Upper lobe of right lung (tissue), 1 donor: ENCODE data around the gene CLTA. TPM values are rescaled to one million over a fixed set of nuclear protein-coding genes. Genes with fewer than 3 reads are reported as not detected.
"Not testable (repeated sequence)": the region's sequence is repeated elsewhere in the genome, so short reads cannot be mapped to it uniquely, and the experiment has no call there.

Experiments
- ATAC-seq: fragments of 200-7000 bp; cut with Tn5 transposase; one replicate; pipeline ENCODE4 v1.9.1; 2020; ENCODE audit warnings: mild to moderate bottlenecking, moderate library complexity
- DNase-seq: peaks from one replicate; pipeline ENCODE4 v3.0.0-alpha.2; 2020
- H3K27ac ChIP-seq: fragments of 200-600 bp; one replicate; pipeline ENCODE4 v1.8.0; 2022
- H3K27me3 ChIP-seq: fragments of 200-600 bp; one replicate; pipeline ENCODE4 v1.8.0; 2022; ENCODE audit warnings: mild to moderate bottlenecking
- H3K36me3 ChIP-seq: fragments of 200-600 bp; one replicate; pipeline ENCODE4 v1.8.0; 2022
- H3K4me1 ChIP-seq: fragments of 200-600 bp; one replicate; pipeline ENCODE4 v1.8.0; 2022
- H3K4me3 ChIP-seq: fragments of 200-600 bp; one replicate; pipeline ENCODE4 v1.8.0; 2022; ENCODE audit warnings: mild to moderate bottlenecking
- H3K9me3 ChIP-seq: fragments of 200-600 bp; one replicate; pipeline ENCODE4 v1.8.0; 2022
- CTCF ChIP-seq: fragments of 200-600 bp; IDR thresholded peaks from one replicate; pipeline ENCODE4 v1.8.0; 2022; ENCODE audit warnings: antibody characterized with exemption
- intact Hi-C: fragments of 100-400 bp; cut with DNase I; formaldehyde crosslinking; loops from one replicate; pipeline ENCODE4 v1.11.0; 2022
- total RNA-seq: library from RNA; stranded (reverse); fragmentation: NEBNext Ultra II Directional; extraction: Animal tissue kit (Norgen Biotek cat#: 25700); gene quantifications from one replicate; pipeline ENCODE4 v1.2.1, GENCODE V29; 2021
- donor health status: DM: no; HTN: yes; CAD: no; lungs with severe emphysema.

The CLTA gene
- total RNA-seq, 1 donor from 2014 or later: 163 TPM

GRCh38 chr9:36222449-36222848 lies 31.7 kb downstream of the CLTA start:
- intact Hi-C loops: no loop called here

GRCh38 chr9:36237230-36237629 lies 46.5 kb downstream of the CLTA start:
- ATAC-seq: no peak
- no peak overlapping the region for H3K4me3 ChIP-seq
- no peaks in the 10 kb centered on the region for H3K27me3 ChIP-seq
- no peak for TF ChIP-seq CTCF
- H3K36me3 ChIP-seq: peaks cover 42% of the 10 kb centered on the region
- DNase-seq: no peak
- H3K27ac ChIP-seq: no peak overlapping the region
- no peaks in the 10 kb centered on the region for H3K9me3 ChIP-seq
- H3K4me1 ChIP-seq: no peaks in the 10 kb centered on the region
- intact Hi-C loops: no loop called here

More at GRCh38 chr9:36222449-36222848, 31.7 kb downstream of the CLTA start:
- ATAC-seq: no peak
- Histone ChIP-seq H3K27me3 (no peaks in the 10 kb centered on the region), H3K4me3 (no peak overlapping the region), H3K4me1 (no peaks in the 10 kb centered on the region), H3K27ac (no peak overlapping the region), H3K9me3 (no peaks in the 10 kb centered on the region), H3K36me3 (peaks cover 92% of the 10 kb centered on the region)
- no peak for TF ChIP-seq CTCF
- no peak for DNase-seq

GRCh38 chr9:36239205-36239604 lies 48.5 kb downstream of the CLTA start:
- H3K4me3 ChIP-seq, intact Hi-C loops, H3K27me3 ChIP-seq, DNase-seq, H3K27ac ChIP-seq, ATAC-seq, H3K4me1 ChIP-seq, H3K9me3 ChIP-seq: not testable (repeated sequence)
- H3K36me3 ChIP-seq: peaks cover 36% of the 10 kb centered on the region

GRCh38 chr9:36239675-36240074 lies 49.0 kb downstream of the CLTA start:
- H3K4me3 ChIP-seq, H3K9me3 ChIP-seq, DNase-seq, intact Hi-C loops, H3K27ac ChIP-seq, ATAC-seq, H3K4me1 ChIP-seq, H3K27me3 ChIP-seq: not testable (repeated sequence)
- H3K36me3 ChIP-seq: peaks cover 32% of the 10 kb centered on the region

GRCh38 chr9:36245906-36246305 lies 55.2 kb downstream of the CLTA start:
- H3K36me3 ChIP-seq: peaks cover 50% of the 10 kb centered on the region
- H3K27ac ChIP-seq: no peak overlapping the region
- H3K4me1 ChIP-seq: no peaks in the 10 kb centered on the region
- ATAC-seq (no peak), DNase-seq (no peak)
- no peak for TF ChIP-seq CTCF
- intact Hi-C loops: no loop called here
- H3K4me3 ChIP-seq: no peak overlapping the region
- no peaks in the 10 kb centered on the region for H3K9me3 ChIP-seq
- no peaks in the 10 kb centered on the region for H3K27me3 ChIP-seq

GRCh38 chr9:36247356-36247755 lies 56.6 kb downstream of the CLTA start:
- Histone ChIP-seq H3K9me3 (no peaks in the 10 kb centered on the region), H3K36me3 (peaks cover 38% of the 10 kb centered on the region), H3K27ac (no peak overlapping the region), H3K27me3 (no peaks in the 10 kb centered on the region), H3K4me3 (no peak overlapping the region), H3K4me1 (no peaks in the 10 kb centered on the region)
- intact Hi-C loops: no loop called here
- DNase-seq: no peak
- no peak for ATAC-seq
- no peak for TF ChIP-seq CTCF

- intact Hi-C loops: not testable (repeated sequence)
Measured at GRCh38 chr9:36248061-36248460, 57.3 kb downstream of the CLTA start.

More at GRCh38 chr9:36248061-36248460, 57.3 kb downstream of the CLTA start:
- peaks cover 35% of the 10 kb centered on the region for H3K36me3 ChIP-seq
- H3K27ac ChIP-seq, DNase-seq, H3K9me3 ChIP-seq, H3K4me3 ChIP-seq, H3K27me3 ChIP-seq, H3K4me1 ChIP-seq: not testable (repeated sequence)
- TF ChIP-seq CTCF: peak; percentile 33
- peak; percentile 77 for ATAC-seq
